Measurements from ENCODE around the gene EFCAB7.
A peak's percentile ranks its signal among the peaks of the same experiment; 100 is the strongest.

- peak; percentile 77; the same call in 1 of the 2 replicates for TF ChIP-seq SP4 (IDR thresholded peaks at IDR 0.05; ENCODE audit: low read length)
- TF ChIP-seq CTCF (IDR thresholded peaks at IDR 0.05; ENCODE audit: control extremely low read depth in 1 of 3, insufficient read depth in 1 of 3, low read depth in 1 of 3, low read length in 3 of 3), result no peak
- no peak for TF ChIP-seq HDAC6 (IDR thresholded peaks at IDR 0.05; ENCODE audit: low read depth, low read length)
- no peak for TF ChIP-seq POLR2AphosphoS5 (IDR thresholded peaks at IDR 0.05; ENCODE audit: low read depth, low read length)
- peak; percentile 26; the same call in 1 of the 2 replicates for TF ChIP-seq SUZ12 (IDR thresholded peaks at IDR 0.05; ENCODE audit: low read length)
- no peak; a peak in 2 of 3 replicates for TF ChIP-seq POLR2A (IDR thresholded peaks at IDR 0.05; ENCODE audit: control extremely low read depth in 1 of 2, low read depth in 2 of 2, low read length in 2 of 2)
- TF ChIP-seq RAD21 (IDR thresholded peaks at IDR 0.05 in 1 of 2, conservative IDR thresholded peaks at IDR 0.05 in 1 of 2; ENCODE audit: low read depth in 2 of 2, low read length in 2 of 2), result no peak
These were observed 70.1 kb downstream of the EFCAB7 start, which contains the start of gene PGM1 for GRCh38 chr1:63593303-63593885.

Measured in H1 (cell line).